Prostate gland (tissue), 2 donors: ENCODE measurements around the gene TTC27.

Experiments
- CTCF ChIP-seq, 4 experiments: fragments of 200-600 bp in 2 of 4; fragments of 450-650 bp in 2 of 4; sonication (generic) in 2 of 4; IDR thresholded peaks; 1 replicate in 3 of 4; 2 replicates in 1 of 4; pipeline ENCODE4 v1.5.1; 2016 to 2019; ENCODE audit warnings: antibody characterized with exemption in 4 of 4, mild to moderate bottlenecking in 2 of 4, moderate library complexity in 2 of 4
- POLR2AphosphoS5 ChIP-seq: sonication (generic); formaldehyde crosslinking; IDR thresholded peaks from one replicate; pipeline ENCODE4 v1.6.1; 2017; ENCODE audit warnings: antibody characterized with exemption

GRCh38 chr2:32856891-32857290, 229.0 kb downstream of the TTC27 start:
- TF ChIP-seq CTCF (IDR thresholded peaks at IDR 0.05): no peak
- no peak for TF ChIP-seq POLR2AphosphoS5
